Stimulated activated naive B cell treated with anti-CD40 and anti-IgM and Interleukin-4, amounts not matched to agents 10 μg/mL and 1 μg/mL and 100 μg/mL, for 72 hours (primary cell): ENCODE measurements around the gene PTPRT.

Source experiments
- ATAC-seq, 2 donors: fragments of 150-1000 bp; cut with Tn5 transposase; replicated peaks; 2 replicates each; pipeline ENCODE4 v1.10.0; 2021; ENCODE audit warnings: moderate library complexity in 1 of 2
- DNase-seq: peaks from one replicate; pipeline ENCODE4 v3.0.0; 2021
- H3K27ac Mint-ChIP-seq: one replicate; pipeline ENCODE4 v1.8.0; 2022; ENCODE audit warnings: mild to moderate bottlenecking, mixed read lengths
- H3K27me3 Mint-ChIP-seq, 2 donors: one replicate each; pipeline ENCODE4 v1.8.0; 2022; ENCODE audit warnings: mixed read lengths in 2 of 2
- H3K36me3 Mint-ChIP-seq, 2 donors: one replicate each; pipeline ENCODE4 v1.8.0; 2022; ENCODE audit warnings: mixed read lengths in 2 of 2, mild to moderate bottlenecking in 1 of 2
- H3K4me1 Mint-ChIP-seq, 2 donors: one replicate each; pipeline ENCODE4 v1.8.0; 2022; ENCODE audit warnings: mixed read lengths in 2 of 2, mild to moderate bottlenecking in 1 of 2
- H3K4me3 Mint-ChIP-seq, 2 donors: one replicate each; pipeline ENCODE4 v1.8.0; 2022; ENCODE audit warnings: mild to moderate bottlenecking in 2 of 2, mixed read lengths in 2 of 2, moderate library complexity in 1 of 2
- H3K9me3 Mint-ChIP-seq, 2 donors: one replicate each; pipeline ENCODE4 v1.8.0; 2022; ENCODE audit warnings: mixed read lengths in 2 of 2, mild to moderate bottlenecking in 1 of 2

The PTPRT gene

DNA sequence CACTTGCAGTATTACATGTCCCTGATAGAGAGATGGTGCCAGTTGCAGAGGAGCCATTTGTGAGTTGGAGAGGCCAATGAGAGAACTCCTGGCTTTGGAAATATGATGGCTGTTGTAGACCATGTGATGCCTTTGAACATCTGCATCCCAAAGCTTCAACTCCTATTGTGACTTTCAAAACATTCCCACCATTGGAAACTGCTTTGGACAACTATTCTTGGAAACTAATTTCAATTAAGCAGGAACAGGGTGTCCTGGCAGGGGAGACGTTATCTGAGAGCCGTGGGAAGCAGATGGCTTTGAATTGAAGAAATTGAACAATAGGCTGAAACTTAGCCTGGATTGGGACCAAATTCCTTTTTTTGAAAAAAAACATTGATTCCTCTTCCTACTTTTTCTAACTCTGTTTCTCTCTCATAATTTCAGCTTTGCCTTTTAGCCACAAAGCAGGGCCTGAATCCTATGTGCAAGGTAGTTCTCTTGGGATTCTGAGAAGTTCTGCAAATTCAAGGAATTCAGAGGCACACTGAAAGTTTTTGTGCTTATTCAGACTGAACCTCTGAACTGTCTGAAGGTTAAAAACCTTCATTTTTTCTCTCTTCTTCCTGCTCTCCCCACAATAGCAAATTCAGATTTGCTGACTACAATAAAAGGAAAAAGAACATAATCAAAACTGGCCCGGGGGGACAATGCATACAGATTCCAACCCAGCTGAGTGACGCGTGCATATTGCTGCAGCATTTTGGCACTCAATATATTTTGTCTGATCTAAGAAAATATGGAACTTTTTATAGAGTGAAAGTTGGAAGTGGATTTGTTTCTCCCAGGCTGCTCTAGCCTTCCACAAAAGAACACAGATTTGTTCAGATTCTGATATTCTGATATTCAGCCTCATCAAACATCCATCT is 851.2 kb downstream of the PTPRT start:
- Mint-ChIP-seq H3K27ac (no peak overlapping the region), H3K27me3 (no peaks in the 10 kb centered on the region), H3K36me3 (no peaks in the 10 kb centered on the region), H3K4me1 (no peaks in the 10 kb centered on the region), H3K9me3 (peaks cover 4 to 10% of the 10 kb centered on the region in 2 donors), H3K4me3 (no peak overlapping the region)
- ATAC-seq (no peak), DNase-seq (no peak)

DNA sequence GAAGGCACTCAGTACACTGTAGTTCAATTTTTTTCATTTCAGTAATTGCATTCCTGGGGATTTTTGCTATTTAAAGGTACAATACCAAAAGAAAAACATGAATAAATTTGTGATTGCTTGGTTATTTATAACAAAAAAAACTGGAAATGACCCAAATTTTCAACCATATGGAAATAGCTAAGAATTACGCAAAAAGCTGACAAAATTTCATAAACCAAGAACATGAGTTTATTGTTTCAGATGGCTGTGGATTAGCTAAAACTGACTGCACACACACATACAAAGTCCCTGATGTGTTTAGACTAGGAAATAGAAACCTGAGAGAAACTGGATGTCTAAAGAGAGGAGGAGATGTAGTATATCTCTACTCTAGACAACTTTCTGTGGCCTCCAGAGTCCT is 853.1 kb downstream of the PTPRT start:
- H3K9me3 Mint-ChIP-seq = peaks cover 3 to 10% of the 10 kb centered on the region in 2 donors
- H3K36me3 Mint-ChIP-seq = no peaks in the 10 kb centered on the region
- no peaks in the 10 kb centered on the region for H3K27me3 Mint-ChIP-seq
- H3K4me3 Mint-ChIP-seq = no peak overlapping the region
- H3K4me1 Mint-ChIP-seq = no peaks in the 10 kb centered on the region
- DNase-seq = no peak
- ATAC-seq = no peak
- H3K27ac Mint-ChIP-seq = no peak overlapping the region

DNA sequence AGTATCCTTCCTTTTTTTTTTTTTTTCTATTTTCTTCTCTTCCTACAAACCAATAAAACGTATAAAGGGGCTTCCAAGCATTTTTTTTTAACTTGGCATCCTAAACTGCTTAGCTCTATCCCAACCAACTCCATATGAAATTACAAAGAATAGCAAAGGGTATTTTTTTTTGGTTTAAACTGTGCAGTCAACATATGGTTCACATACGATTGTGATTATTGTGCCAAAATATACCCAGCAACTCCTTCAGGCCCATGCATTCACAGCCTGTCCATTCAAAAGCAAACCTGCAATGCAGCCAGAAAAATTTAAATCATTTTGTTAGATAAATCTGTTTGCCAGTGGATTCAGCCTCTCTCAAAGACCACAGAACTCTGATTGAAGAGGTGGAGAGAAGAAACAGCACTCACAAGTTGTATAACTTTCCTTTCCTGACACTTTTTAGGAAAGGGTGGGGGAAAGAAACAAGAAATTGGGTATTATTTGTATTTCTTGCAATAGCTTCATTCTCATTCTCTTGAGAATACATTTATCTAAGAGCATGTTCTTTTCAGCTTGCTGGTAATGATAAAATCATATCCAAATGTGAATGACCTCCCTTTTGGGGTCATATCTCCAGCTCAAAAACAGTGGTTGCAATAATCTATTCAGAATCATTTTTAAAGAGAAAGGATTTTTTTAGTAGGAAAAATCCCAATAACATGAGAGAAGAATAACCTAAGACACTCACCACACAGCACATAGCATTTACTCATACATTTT is 870.3 kb downstream of the PTPRT start:
- DNase-seq (no peak), ATAC-seq (no peak)
- H3K4me1 Mint-ChIP-seq = no peaks in the 10 kb centered on the region
- no peak overlapping the region for H3K27ac Mint-ChIP-seq
- no peak overlapping the region for H3K4me3 Mint-ChIP-seq
- H3K9me3 Mint-ChIP-seq = peaks cover 0 to 7% of the 10 kb centered on the region in 2 donors
- no peaks in the 10 kb centered on the region for H3K27me3 Mint-ChIP-seq
- no peaks in the 10 kb centered on the region for H3K36me3 Mint-ChIP-seq

DNA sequence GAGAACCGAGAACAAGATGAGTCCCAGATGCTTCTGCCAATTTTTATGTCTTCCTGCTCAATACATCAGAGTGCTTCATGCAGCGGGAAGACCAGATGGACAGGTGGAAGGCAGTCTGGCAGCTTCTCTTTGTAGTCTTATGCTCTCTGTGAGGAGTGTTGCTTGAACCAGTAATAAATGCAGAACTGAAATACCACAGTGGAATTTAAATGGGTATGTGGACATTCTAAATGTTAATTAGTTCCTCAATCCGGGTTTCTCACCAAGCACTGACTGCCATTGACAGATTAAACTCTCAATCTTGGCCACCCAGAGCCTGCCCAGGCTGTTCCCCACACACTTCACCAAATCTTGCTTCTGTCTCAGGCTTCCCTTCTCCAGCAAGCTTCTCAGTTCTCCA is 876.0 kb downstream of the PTPRT start:
- H3K4me1 Mint-ChIP-seq = no peaks in the 10 kb centered on the region
- no peaks in the 10 kb centered on the region for H3K36me3 Mint-ChIP-seq
- H3K4me3 Mint-ChIP-seq = no peak overlapping the region
- no peak overlapping the region for H3K27ac Mint-ChIP-seq
- H3K9me3 Mint-ChIP-seq = peaks cover 0 to 4% of the 10 kb centered on the region in 2 donors
- ATAC-seq = peak; percentile 89 to 91
- DNase-seq = no peak
- H3K27me3 Mint-ChIP-seq = no peaks in the 10 kb centered on the region

DNA sequence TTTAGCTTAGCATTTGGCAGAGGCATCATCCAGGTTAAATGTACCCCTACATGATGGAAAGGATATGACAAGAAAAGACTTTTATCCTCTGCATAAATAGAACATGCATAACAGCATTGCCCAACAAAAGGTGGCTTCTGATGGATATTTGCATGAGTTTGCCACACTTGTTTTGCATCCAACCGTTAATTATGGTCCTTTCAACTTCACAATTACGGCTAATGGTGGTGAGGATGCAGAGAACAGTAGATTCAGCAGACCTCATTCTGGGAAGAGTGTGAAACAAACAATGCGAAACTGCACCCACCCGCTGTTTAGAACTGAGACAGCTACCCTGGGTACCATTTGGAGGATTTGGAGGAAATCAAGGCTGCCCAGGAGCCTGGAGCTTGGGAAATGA is 880.7 kb downstream of the PTPRT start:
- H3K27me3 Mint-ChIP-seq = no peaks in the 10 kb centered on the region
- H3K9me3 Mint-ChIP-seq = peaks cover 0 to 2% of the 10 kb centered on the region in 2 donors
- no peak for DNase-seq
- no peaks in the 10 kb centered on the region for H3K36me3 Mint-ChIP-seq
- no peak overlapping the region for H3K27ac Mint-ChIP-seq
- no peak overlapping the region for H3K4me3 Mint-ChIP-seq
- no peak for ATAC-seq
- H3K4me1 Mint-ChIP-seq = no peaks in the 10 kb centered on the region

DNA sequence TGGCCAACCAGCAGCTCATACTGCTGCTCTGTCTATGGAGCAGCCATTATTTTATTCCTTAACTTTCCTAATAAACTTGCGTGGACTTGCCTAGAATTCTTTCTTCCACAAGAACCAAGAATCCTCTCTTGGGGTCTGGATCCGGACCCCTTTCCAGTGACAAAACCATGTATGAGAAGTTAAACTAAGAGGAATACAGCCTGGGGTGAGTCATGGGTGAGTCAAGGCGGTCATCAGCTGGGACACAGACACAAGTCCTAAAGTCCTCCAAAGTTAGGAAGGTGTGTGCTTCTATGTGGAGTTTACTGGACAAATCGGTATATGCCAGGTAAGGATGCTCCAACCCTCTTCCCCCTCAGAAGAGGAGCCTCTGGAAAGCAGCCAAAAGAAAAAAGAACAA is 881.5 kb downstream of the PTPRT start:
- no peak for DNase-seq
- Mint-ChIP-seq H3K9me3 (peaks cover 2 to 3% of the 10 kb centered on the region in 2 donors), H3K4me1 (no peaks in the 10 kb centered on the region), H3K27ac (no peak overlapping the region), H3K36me3 (no peaks in the 10 kb centered on the region), H3K4me3 (no peak overlapping the region), H3K27me3 (no peaks in the 10 kb centered on the region)
- no peak for ATAC-seq

DNA sequence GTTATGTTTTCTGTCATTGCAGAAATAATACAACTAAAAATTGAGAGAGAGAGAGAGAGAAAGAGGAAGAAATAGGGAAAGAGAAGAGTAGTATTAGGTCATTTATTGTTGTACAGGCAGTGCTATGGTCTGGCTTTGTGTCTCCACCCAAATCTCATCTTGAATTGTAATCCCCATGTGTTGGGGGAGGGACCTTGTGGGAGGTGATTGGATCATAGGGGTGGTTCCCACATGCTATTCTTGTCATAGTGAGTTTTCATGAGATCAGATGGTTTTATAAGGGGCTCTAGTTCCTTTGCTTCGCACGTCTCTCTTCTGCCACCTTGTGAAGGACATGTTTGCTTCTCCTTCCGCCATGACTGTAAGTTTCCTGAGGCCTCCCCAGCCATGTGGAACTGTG is 894.1 kb downstream of the PTPRT start:
- DNase-seq (no peak), ATAC-seq (no peak)
- Mint-ChIP-seq H3K27me3 (no peaks in the 10 kb centered on the region), H3K4me1 (no peaks in the 10 kb centered on the region), H3K4me3 (no peak overlapping the region), H3K27ac (no peak overlapping the region), H3K36me3 (no peaks in the 10 kb centered on the region), H3K9me3 (peaks cover 0 to 3% of the 10 kb centered on the region in 2 donors)

DNA sequence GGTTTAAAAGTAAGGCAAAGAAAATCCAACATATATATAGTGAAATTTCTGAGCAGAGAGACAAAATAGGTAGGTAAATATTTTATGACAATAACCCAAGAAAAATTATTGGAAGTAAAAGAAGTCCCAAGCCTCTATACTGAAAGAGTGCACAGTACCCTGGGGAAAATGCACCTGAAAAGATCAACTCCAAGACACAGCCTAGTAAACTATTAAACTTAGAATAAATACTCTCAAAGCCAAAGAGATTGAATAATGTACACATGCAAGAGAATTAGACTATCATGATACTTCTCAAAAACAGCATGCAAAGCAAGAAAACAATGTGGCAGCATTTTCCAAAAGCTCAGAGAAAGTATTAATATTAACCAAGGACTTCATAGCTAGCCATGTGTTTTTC is 894.7 kb downstream of the PTPRT start:
- peaks cover 0 to 3% of the 10 kb centered on the region in 2 donors for H3K9me3 Mint-ChIP-seq
- no peak overlapping the region for H3K4me3 Mint-ChIP-seq
- H3K27ac Mint-ChIP-seq = no peak overlapping the region
- no peaks in the 10 kb centered on the region for H3K27me3 Mint-ChIP-seq
- H3K36me3 Mint-ChIP-seq = no peaks in the 10 kb centered on the region
- no peaks in the 10 kb centered on the region for H3K4me1 Mint-ChIP-seq
- DNase-seq (no peak), ATAC-seq (no peak)

DNA sequence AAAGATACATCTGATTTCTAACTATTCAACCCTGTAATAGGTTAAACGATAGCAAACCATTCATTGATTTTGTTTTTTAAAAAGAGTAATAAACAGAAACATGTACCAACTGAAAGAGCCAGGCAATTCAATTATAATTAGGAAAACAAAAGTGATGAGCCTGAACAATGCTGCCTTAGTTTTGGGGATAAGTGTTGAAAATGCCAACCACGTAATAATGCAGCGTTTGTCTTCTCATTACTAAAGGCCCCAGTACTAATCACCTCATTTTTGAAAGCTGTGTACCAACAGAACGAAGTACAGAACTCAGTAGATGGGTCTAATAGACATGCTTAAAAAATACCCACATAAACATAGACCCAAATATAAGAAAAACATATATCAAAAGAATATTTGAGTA is 907.9 kb downstream of the PTPRT start:
- H3K36me3 Mint-ChIP-seq = no peaks in the 10 kb centered on the region
- peaks cover 0 to 5% of the 10 kb centered on the region in 2 donors for H3K9me3 Mint-ChIP-seq
- H3K27ac Mint-ChIP-seq = no peak overlapping the region

DNA sequence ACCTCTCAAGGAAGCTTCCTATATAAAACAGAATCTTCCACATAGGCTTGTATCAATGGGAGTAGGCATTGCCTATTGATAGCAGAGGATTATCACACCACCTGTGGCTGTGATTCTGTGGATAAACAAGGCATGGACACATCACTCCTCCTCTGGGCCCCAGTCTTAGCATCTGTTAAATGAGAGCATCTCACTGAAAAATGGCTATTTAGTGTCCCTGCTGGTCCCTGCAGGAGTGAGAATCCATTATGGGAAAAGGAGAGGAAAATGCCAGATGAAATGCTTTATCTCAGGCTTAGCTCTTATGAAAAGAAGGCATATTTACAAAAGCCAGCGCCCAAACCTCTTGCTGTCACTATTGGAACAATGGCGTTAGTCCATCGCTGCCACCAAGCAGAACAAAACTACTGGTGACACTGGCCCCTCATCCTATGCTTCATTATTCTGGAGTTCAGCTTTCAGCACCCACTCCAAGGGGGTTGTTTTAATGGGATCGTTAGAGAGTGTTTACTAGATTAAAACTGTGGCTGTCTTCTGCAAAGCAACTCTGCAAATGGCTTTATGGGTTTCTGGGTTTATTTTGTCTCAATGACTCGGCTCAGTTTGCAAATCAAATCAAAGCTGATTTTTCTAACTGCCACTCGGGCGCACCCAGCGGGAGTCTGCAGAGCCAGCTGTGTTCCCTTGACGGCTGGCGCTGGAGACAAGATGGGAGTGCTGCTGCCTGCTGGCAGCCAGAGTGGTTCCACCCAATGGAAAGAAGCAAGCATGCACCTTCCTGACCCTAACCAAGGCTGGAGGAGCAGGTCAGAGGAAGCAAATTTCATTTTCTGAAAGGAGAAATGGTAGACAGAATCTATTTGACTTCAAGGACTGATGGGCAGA is 912.7 kb downstream of the PTPRT start:
- Mint-ChIP-seq H3K27ac (no peak overlapping the region), H3K27me3 (no peaks in the 10 kb centered on the region), H3K9me3 (peaks cover 5 to 6% of the 10 kb centered on the region in 2 donors), H3K4me1 (no peaks in the 10 kb centered on the region), H3K36me3 (no peaks in the 10 kb centered on the region), H3K4me3 (no peak overlapping the region)
- DNase-seq (no peak), ATAC-seq (no peak)

More for the DNA sequence above, 907.9 kb downstream of the PTPRT start:
- Mint-ChIP-seq H3K4me1 (no peaks in the 10 kb centered on the region), H3K27me3 (no peaks in the 10 kb centered on the region), H3K4me3 (no peak overlapping the region)
- no peak for ATAC-seq
- DNase-seq = no peak

DNA sequence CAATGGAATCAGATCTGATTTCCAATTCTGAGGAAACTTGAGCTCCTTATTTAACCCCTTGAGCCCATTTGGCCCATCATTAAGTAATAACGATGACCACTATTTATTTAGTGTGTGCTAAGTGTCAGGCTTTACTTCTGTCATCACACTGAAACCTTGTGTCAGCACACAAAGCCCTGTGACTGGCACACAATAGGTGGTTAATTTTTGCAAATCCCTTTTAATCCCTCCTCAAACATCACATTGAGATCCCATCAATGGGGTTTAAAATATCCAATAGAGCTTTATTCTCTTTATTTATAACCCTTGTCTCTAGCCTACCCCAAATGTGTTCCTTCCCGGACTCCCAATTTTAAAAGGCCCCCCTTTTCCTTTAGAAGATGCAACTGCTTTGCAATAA is 914.7 kb downstream of the PTPRT start:
- Mint-ChIP-seq H3K4me3 (no peak overlapping the region), H3K36me3 (no peaks in the 10 kb centered on the region)

DNA sequence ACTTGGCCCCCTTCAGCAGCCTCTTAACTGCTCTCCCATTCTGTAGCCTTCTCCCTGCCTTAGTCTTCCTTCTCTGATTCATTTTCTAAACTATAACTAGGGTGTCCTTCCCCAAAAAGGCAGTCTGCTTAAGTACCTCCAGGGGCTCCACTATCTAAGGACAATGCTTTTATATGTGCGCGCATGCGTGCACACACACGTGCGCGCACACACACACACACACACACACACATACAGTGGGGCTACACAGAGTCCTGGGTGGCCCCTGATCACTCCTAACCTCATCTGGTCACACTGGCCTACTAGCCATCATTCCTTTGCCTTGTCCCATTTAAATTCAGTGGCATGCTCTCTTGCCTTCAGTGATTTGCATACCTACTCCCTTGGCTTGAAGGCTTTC is 917.2 kb downstream of the PTPRT start:
- Mint-ChIP-seq H3K27me3 (no peaks in the 10 kb centered on the region), H3K4me1 (peaks cover 9 to 17% of the 10 kb centered on the region in 2 donors), H3K9me3 (peaks cover 5 to 10% of the 10 kb centered on the region in 2 donors), H3K4me3 (no peak overlapping the region), H3K36me3 (no peaks in the 10 kb centered on the region), H3K27ac (no peak overlapping the region)
- DNase-seq = no peak
- no peak for ATAC-seq

More for the DNA sequence above, 914.7 kb downstream of the PTPRT start:
- DNase-seq (no peak), ATAC-seq (no peak)
- peaks cover 5 to 10% of the 10 kb centered on the region in 2 donors for H3K9me3 Mint-ChIP-seq
- peaks cover 8 to 14% of the 10 kb centered on the region in 2 donors for H3K4me1 Mint-ChIP-seq
- H3K27ac Mint-ChIP-seq = peak overlapping the region; percentile 6
- H3K27me3 Mint-ChIP-seq = no peaks in the 10 kb centered on the region

DNA sequence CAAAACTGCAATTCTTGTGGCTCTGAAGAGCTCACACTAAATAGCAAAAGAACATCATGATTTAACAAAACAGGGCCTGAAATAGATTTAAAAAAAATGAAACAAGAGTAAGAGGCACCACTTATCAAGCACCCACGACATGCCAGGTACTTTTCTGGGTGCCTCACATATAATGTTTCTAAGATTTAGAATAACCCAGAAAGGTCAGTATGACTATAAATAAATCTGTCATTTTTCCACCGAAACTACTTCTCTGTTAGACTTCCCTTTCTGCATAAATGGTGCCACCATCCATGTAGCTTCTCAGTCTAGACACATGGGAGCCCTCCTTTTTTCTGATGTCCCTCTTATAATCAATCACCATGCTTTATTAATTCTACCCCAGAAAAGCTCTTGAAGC is 919.2 kb downstream of the PTPRT start:
- Mint-ChIP-seq H3K27ac (no peak overlapping the region), H3K27me3 (no peaks in the 10 kb centered on the region), H3K36me3 (no peaks in the 10 kb centered on the region), H3K4me1 (peaks cover 9 to 17% of the 10 kb centered on the region in 2 donors), H3K4me3 (no peak overlapping the region), H3K9me3 (peaks cover 5 to 10% of the 10 kb centered on the region in 2 donors)
- ATAC-seq (peak; percentile 90 to 91), DNase-seq (no peak)

DNA sequence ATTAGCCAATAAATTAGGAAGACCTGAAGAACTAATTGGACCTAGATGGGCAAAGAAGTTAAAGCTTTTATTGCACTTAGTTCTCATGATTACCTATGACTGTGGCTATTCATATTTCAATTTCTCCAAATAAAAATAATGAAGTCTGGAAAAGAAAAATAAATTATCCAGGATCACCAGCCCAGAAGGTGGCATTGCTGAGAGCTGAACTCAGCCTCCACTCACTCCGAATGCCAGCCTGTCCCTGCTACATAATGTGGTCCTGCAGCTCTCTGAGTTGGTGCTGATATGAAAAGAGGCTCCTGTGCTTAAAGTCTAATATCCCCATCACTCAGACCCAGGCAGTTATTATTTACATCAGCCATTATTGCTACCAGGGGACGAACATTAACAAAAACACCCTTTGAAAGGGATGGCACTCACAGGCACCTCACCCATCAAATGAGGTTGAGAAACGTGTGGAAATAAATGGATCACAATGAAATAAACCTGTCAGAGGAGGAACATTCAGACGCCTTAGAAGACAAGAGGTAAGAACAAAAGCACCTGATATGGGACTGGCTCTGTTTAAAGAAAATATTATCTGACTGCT is 921.8 kb downstream of the PTPRT start:
- DNase-seq (no peak), ATAC-seq (no peak)
- H3K9me3 Mint-ChIP-seq = peaks cover 5 to 11% of the 10 kb centered on the region in 2 donors
- no peaks in the 10 kb centered on the region for H3K36me3 Mint-ChIP-seq
- peaks cover 9 to 17% of the 10 kb centered on the region in 2 donors for H3K4me1 Mint-ChIP-seq
- H3K27ac Mint-ChIP-seq = no peak overlapping the region
- no peak overlapping the region for H3K4me3 Mint-ChIP-seq
- H3K27me3 Mint-ChIP-seq = no peaks in the 10 kb centered on the region
